ENCODE data around the gene PCNX3.

DNA sequence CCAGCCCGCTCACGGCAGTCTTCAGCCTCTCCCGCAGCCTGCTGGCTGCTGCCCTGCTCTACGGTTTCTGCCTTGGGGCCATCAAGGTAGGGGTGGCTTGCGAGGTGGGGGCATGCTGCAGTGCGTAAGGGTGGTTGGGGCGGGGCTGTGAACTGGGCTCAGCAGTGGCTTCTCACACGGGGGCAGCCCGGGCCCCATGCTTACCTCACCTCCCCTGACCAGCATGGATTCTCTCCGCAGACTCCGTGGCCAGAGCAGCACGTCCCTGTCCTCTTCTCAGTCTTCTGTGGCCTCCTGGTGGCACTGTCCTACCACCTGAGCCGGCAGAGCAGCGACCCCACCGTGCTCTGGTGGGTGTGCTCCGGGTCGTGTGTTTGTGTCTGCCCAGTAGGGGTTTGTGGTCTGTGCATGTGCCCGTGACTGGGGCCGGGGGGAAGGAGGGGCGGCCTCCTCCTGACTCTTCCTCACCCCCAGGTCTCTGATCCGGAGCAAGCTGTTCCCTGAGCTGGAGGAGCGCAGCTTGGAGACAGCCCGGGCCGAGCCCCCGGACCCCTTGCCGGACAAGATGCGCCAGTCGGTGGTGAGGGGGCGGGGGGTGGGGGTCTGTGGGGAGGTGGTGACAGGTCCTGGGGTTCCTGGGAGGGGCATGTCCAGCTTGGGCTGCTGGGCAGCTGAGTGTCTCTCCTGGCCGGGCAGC is 9.5 kb downstream of the PCNX3 start:
- TF ChIP-seq POLR2A (IDR thresholded peaks at IDR 0.05; ENCODE audit: low read length), result no peak
- TF ChIP-seq GATA1 (IDR thresholded peaks at IDR 0.05; ENCODE audit: low read depth, low read length), result no peak
